Prostate gland (tissue), 2 donors: ENCODE data around the gene CTNNA3. TPM values are rescaled to one million over a fixed set of nuclear protein-coding genes. Genes with fewer than 3 reads are reported as not detected.

ENCODE experiments used
- DNase-seq: peaks from one replicate; pipeline ENCODE4 v3.0.0-alpha.2; 2019; ENCODE audit warnings: low spot score
- H3K27ac ChIP-seq, 2 donors: fragments of 200-600 bp; sonication (generic); 2 replicates each; pipeline ENCODE4 v1.5.1; 2017 to 2019
- H3K27me3 ChIP-seq: fragments of 200-600 bp; sonication (generic); replicated peaks from 2 replicates; pipeline ENCODE4 v1.5.1; 2019; ENCODE audit not compliant: insufficient read depth
- H3K36me3 ChIP-seq, 2 donors: fragments of 200-600 bp; sonication (generic); 1 replicate in 1 of 2; 2 replicates in 1 of 2; pipeline versions ENCODE4 v1.5.1 to v1.8.1; 2017 to 2019
- H3K4me1 ChIP-seq: fragments of 200-600 bp; sonication (generic); replicated peaks from 2 replicates; pipeline ENCODE4 v1.5.1; 2019
- H3K4me3 ChIP-seq, 2 donors: fragments of 200-600 bp; sonication (generic); 2 replicates each; pipeline ENCODE4 v1.5.1; 2017 to 2019
- H3K9me3 ChIP-seq: fragments of 200-600 bp; sonication (generic); 2 replicates; pipeline ENCODE4 v1.5.1; 2017
- CTCF ChIP-seq, 4 experiments: fragments of 200-600 bp in 2 of 4; fragments of 450-650 bp in 2 of 4; sonication (generic) in 2 of 4; IDR thresholded peaks; 1 replicate in 3 of 4; 2 replicates in 1 of 4; pipeline ENCODE4 v1.5.1; 2016 to 2019; ENCODE audit warnings: antibody characterized with exemption in 4 of 4, mild to moderate bottlenecking in 2 of 4, moderate library complexity in 2 of 4
- POLR2A ChIP-seq: fragments of 450-650 bp; IDR thresholded peaks from one replicate; pipeline ENCODE4 v1.6.1; 2016; ENCODE audit warnings: antibody characterized with exemption, mild to moderate bottlenecking
- POLR2AphosphoS5 ChIP-seq: sonication (generic); formaldehyde crosslinking; IDR thresholded peaks from one replicate; pipeline ENCODE4 v1.6.1; 2017; ENCODE audit warnings: antibody characterized with exemption
- WGBS: methylation state at CpG from one replicate; pipeline ENCODE4 v1.1.5; 2018; 5-methylcytosine and 5-hydroxymethylcytosine counted together
- intact Hi-C: fragments of 100-400 bp; cut with DNase I; formaldehyde crosslinking; loops from one replicate; pipeline ENCODE4 v1.14.2; 2022
- total RNA-seq, 2 donors: library from RNA; depleted of rRNA; stranded (reverse); fragments of >200 nt; gene quantifications; one replicate each; pipeline ENCODE4 v1.1.0, GENCODE V29; 2016

Gene CTNNA3
- total RNA-seq, 2 donors from 2014 or later: 0.27 to 7.2 TPM

GRCh38 chr10:66783316-66783715 is 912.7 kb downstream of the CTNNA3 start:
- Histone ChIP-seq H3K4me3 (no peak overlapping the region), H3K9me3 (no peaks in the 10 kb centered on the region), H3K27ac (no peak overlapping the region), H3K27me3 (no peaks in the 10 kb centered on the region), H3K4me1 (no peaks in the 10 kb centered on the region), H3K36me3 (no peaks in the 10 kb centered on the region)
- no peak for DNase-seq
- 74% methylated on average over 5 of the region's 5 CpGs for WGBS
- intact Hi-C loops: no loop called here
- TF ChIP-seq POLR2A (no peak), CTCF (IDR thresholded peaks at IDR 0.05) (no peak), POLR2AphosphoS5 (no peak)

- Histone ChIP-seq H3K4me1 (no peaks in the 10 kb centered on the region), H3K4me3 (no peak overlapping the region), H3K27me3 (no peaks in the 10 kb centered on the region), H3K27ac (no peak overlapping the region), H3K9me3 (no peaks in the 10 kb centered on the region), H3K36me3 (no peaks in the 10 kb centered on the region)
- 95% methylated on average over 1 of the region's 1 CpG for WGBS
- intact Hi-C loops: no loop called here
- DNase-seq: no peak
- no peak for TF ChIP-seq POLR2A
- TF ChIP-seq CTCF (IDR thresholded peaks at IDR 0.05): no peak
- no peak for TF ChIP-seq POLR2AphosphoS5
Measured at GRCh38 chr10:66782776-66783175, 913.2 kb downstream of the CTNNA3 start.

- intact Hi-C loops: no loop called here
- DNase-seq: no peak
- Histone ChIP-seq H3K27me3 (no peaks in the 10 kb centered on the region), H3K4me3 (no peak overlapping the region), H3K4me1 (no peaks in the 10 kb centered on the region), H3K27ac (no peak overlapping the region), H3K9me3 (no peaks in the 10 kb centered on the region), H3K36me3 (no peaks in the 10 kb centered on the region)
- TF ChIP-seq POLR2A (no peak), POLR2AphosphoS5 (no peak), CTCF (IDR thresholded peaks at IDR 0.05) (no peak)
Measured at GRCh38 chr10:66782144-66782543, 913.9 kb downstream of the CTNNA3 start.

- Histone ChIP-seq H3K9me3 (no peaks in the 10 kb centered on the region), H3K4me3 (no peak overlapping the region), H3K27me3 (no peaks in the 10 kb centered on the region), H3K36me3 (no peaks in the 10 kb centered on the region), H3K27ac (no peak overlapping the region), H3K4me1 (no peaks in the 10 kb centered on the region)
- WGBS: 46% methylated on average over 3 of the region's 3 CpGs
- intact Hi-C loops: no loop called here
- no peak for DNase-seq
- TF ChIP-seq POLR2AphosphoS5: no peak
- no peak for TF ChIP-seq POLR2A
- no peak for TF ChIP-seq CTCF (IDR thresholded peaks at IDR 0.05)
Measured at GRCh38 chr10:66780796-66781195, 915.2 kb downstream of the CTNNA3 start.

- H3K4me3 ChIP-seq: no peak overlapping the region
- TF ChIP-seq CTCF (IDR thresholded peaks at IDR 0.05): no peak
- no peak for TF ChIP-seq POLR2AphosphoS5
- no peak for TF ChIP-seq POLR2A
- H3K9me3 ChIP-seq: no peaks in the 10 kb centered on the region
- H3K36me3 ChIP-seq: no peaks in the 10 kb centered on the region
- DNase-seq: no peak
- 60% methylated on average over 4 of the region's 4 CpGs for WGBS
- no peaks in the 10 kb centered on the region for H3K4me1 ChIP-seq
- no peak overlapping the region for H3K27ac ChIP-seq
- intact Hi-C loops: no loop called here
- H3K27me3 ChIP-seq: no peaks in the 10 kb centered on the region
Measured at GRCh38 chr10:66778351-66778750, 917.6 kb downstream of the CTNNA3 start.
